ENCODE data around the gene SLC51A. TPM values are rescaled to one million over a fixed set of nuclear protein-coding genes. Genes with fewer than 3 reads are reported as not detected.
A peak's percentile ranks its signal among the peaks of the same experiment; 100 is the strongest.
"Not testable (repeated sequence)": the region's sequence is repeated elsewhere in the genome, so short reads cannot be mapped to it uniquely, and the experiment has no call there.

The SLC51A gene
- total RNA-seq, 1 donor from 2014 or later: not detected

- no peak for DNase-seq
Measured at GRCh38 chr3:196193736-196194541, 22.4 kb upstream of the SLC51A start.

GRCh38 chr3:196194542-196194915 is 21.8 kb upstream of the SLC51A start:
- DNase-seq: no peak

DNA sequence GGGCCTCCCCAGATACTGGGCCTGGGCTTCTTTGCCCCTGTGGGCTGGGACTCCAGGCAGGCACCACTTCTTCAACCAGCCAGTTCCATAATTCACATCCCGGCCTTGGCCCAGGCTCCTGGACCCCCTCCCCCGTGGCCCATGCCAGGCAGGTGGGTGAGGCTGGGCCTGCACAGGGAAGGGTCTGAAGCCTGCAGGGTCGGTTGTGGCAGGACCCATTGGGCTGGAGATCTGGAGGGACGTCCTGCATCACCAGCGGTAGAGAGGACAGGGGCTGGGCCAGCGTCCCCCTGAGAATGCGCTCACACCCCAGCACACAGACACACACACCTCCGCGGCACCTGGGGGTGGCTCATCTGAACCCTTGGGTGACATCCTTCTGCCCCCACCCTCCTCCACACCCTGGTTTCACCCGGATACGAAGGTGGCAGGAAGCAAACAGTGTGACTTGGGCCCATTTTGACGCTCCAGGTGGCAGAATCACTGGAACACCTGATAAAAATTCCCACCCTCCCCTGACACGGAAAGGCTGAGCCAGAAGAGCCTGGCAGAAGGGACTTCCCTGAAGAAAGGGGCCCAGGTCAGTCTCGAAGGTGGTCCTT is 20.6 kb upstream of the SLC51A start:
- no peak for DNase-seq

- DNase-seq: no peak
Measured at GRCh38 chr3:196197524-196197923, 18.8 kb upstream of the SLC51A start.

DNA sequence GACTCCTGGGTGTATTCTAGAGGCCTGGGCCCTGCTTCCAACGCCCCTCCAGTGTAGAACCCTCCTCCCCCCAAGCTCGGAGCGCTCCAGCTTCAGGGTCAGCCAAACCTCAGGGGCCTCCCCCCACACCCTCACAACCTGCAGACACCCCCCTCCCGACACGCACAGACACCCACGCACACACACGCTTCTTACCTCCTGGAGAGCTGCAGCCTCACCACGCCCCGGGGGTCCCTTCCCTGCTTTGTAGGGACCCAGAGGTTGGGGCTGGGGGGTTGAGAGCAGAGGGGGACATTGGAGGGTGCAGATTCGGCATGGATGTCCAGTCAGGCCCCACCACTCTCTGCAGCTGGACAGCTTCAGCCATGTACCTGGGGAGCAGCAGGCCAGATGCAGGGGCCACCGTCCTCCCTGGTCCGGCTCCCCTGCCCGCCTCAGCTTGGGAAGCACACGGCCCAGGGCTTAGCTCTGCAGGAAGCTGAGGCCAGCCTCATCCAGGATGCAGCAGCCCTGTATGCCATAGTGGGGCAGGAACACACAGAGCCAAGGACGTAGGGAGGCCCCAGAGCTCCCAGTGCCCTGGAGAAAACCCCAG is 18.2 kb upstream of the SLC51A start:
- DNase-seq: no peak

DNA sequence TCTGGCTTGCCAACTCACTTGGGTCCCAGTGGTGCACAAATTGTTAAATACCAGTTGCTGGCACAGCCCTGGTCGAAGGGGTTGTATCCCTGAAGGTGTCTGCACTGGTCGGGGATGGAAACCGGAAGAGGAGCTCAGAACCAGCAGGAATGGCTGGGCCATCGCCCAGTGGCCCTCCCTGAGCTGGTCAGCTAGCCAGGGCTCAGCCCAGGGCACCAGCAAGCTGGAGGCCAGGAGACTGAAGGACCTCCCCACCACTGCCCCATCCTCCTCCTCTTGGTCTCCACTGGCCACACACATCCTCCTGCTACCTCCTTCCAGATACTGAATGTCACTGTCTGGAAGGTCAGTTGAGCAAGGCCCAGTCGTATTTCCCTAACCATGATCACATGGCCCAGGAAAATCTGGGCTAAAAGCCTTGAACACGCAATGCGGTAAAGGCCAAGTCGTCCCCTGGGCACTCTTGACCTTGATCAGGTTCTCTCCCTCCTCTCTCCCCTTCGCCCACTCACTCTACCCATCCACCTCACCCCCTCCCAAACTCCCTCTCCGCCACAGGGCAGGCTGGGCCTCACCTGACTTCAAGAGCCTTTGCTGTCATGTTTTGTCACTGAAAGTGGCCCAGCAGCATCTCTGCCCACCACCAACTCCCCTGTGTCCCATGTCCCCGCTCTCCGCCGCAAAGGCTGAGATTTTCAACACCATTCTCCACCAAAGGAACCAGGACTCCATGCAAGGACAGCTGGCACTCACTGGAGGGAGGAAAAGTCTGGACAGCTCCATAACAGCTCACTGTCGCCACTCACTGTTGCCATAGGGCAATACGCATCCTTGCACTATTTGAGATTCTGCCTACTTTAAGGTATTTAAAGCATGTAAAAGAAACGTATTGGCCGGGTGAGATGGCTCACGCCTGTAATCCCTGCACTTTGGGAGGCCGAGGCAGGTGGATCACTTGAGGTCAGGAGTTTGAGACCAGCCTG is 17.3 kb upstream of the SLC51A start:
- DNase-seq: peak; percentile 38

DNA sequence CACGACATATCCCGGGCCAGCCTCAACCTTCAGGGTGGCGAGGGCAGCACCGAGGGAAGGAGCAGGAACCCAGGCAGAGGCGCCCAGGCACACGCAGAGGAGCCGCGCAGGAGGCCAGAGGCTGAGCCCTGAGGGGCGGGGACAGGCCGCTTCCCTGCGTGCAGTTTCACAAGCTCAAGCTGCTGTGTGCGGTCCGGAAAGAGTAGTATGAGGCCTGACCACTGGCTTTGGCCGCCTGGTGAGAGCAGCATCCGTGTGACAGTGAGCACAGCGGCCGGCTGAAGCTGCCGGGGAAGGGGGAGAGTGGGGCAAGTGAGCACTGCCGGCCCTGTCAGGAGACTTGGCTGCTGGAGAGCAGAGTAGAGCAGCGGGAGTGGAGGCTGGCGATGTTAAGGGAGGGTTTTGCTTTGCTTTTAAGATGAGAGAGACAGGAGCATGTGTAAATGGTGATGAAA is 13.8 kb upstream of the SLC51A start:
- DNase-seq: peak; percentile 37

GRCh38 chr3:196203846-196204245 is 12.5 kb upstream of the SLC51A start:
- no peak for DNase-seq

DNA sequence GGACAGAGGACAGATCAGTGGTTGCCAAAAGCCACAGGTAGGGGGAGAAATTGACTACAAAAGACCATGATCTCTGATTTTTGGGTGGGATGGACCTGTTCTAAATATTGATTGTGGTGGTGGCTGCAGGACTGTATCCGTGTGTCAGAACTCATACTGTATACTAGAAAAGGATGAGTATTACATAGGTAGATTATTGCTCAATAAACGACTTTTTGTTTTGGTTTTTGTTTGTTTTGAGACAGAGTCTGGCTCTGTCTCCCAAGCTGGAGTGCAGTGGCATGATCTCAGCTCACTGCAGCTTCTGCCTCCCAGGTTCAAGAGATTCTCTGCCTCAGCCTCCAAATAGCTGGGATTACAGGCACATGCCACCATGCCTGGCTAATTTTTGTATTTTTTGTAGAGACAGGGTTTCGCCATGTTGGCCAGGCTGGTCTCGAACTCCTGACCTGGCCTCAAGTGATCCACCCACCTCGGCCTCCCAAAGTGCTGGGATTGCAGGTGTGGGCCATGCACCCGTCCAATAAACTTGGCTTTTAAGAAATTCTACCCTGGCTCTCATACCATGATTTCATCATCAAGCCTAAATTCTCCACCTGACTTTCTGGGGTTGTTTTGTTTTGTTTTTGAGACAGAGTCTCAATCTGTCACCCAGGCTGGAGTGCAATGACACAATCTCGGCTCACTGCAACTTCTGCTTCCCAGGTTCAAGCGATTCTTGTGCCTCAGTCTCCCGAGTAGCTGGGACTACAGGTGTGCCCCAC is 10.7 kb upstream of the SLC51A start:
- DNase-seq: not testable (repeated sequence)

GRCh38 chr3:196207159-196207832 is 9.0 kb upstream of the SLC51A start:
- no peak for DNase-seq

DNA sequence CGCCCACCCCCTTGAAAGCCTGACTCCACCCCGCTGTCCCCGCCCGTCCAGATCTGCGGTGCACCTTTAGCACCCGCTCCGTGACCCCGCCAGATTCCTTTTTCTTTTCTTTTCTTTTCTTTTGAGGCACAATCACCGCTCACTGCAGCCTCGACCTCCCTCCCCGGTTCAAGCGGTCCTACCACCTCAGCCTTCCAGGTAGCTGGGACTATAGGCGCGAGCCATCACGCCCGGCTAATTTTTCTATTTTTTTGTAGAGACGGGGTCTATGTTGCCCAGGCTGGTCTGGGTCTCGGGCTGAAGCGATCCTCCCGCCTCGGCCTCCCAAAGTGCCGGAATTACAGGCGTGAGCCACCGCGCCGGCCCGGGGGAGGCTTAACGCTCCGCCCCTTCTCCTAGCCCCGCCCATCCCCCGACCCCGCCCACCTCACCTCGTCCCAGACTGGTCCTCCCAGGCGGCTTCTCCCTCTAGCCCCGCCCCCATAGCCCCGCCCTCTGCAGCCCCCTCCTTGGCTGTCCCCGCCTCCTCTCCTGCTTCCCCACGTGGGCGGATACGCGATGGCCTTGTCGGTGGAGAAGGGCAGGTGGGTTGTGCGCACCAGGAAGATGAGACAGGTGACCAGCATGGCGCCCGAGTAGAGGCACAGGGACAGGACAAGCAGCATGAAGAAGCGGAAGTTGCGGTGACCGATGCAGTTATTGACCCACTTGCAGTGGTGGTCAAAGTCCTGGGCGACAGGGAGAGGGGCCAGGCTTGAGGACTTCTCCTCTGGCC is 8.3 kb upstream of the SLC51A start:
- peak; percentile 53 for DNase-seq

DNA sequence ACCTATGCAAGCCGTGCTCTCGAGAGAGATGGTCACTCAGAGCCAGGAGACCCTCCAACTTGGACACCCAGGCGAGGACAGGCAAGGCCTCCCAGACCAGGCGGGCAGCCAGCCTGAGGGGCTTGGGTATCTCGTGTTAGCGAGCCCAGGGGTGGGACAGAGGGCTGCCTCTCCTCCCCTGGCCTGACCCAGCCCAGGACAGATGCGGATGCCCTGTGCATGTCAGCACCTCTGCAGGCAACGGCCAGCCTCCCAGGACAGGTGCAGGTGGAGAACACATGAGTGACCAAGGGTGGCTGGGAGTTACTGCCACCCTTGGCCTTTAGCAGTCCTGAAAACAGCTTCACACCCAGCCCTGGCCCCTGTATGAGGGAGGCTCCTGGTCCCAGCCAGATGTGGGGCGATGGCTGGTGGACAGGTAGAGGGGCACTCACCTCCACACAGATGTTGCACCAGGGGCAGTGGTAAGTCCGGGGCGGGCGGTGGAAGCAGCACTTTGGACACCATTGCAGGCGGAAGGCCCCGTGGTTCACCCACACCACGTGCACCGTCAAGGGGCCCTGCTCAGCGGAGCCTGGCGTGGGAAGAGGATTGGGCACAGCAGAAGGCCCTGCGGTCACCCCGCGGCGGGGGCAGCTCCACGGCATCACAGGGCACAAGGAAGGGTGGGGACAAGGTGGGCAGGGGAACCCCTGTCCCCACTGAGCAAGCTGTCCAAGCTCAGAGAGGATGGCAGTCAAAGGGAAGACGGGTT is 7.2 kb upstream of the SLC51A start:
- DNase-seq: no peak

GRCh38 chr3:196209944-196210672 is 6.2 kb upstream of the SLC51A start:
- DNase-seq: not testable (repeated sequence)

DNA sequence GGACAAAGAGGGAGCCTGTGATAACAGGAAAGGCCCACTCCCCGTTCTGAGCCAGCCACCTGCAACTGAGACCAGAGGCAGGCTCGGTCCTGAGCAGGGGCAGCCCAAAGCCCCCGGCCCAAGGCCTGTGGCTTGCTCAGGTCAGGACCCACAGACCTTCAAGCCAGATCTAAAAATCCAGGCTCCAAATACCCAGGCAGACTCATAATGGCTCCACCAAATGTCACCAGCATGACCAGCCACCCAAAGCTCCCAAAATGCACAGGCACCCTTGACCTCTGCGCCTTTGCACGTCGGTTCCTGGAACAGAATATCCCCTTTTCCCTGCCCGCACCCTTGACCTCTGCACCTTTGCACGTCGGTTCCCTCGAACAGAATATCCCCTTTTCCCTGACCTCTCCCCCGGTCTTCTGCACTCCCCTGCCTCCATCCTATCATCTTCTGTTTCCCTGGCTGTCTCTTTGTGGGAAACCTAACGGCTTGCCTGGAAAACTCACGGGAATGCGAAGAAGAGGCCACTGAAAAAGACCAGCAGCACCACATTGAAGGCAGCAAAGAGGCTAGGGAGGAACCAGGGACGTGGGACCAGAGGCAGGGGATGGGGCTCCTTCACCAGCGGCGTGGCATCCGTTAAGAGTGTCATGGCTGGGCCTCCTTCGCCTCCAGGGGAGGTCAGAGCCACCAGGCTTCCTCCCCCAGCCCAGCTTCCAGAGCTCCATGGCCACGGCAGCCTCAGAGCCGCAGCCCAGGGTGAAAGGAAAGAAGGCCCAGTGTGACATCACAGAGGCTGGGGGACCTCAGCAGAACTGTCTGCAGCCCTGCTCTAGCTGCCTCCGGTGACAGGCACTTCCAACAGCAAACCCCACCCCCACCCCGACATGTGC is 5.4 kb upstream of the SLC51A start, which contains the start of gene ZDHHC19:
ZDHHC19 (minus strand) TSS at position 728 of the 884 bp plus-strand sequence; CDS start at position 643, 85 bp downstream.
- no peak for DNase-seq

GRCh38 chr3:196214783-196215441 is 1.4 kb upstream of the SLC51A start:
- no peak for DNase-seq

GRCh38 chr3:196215493-196216020 is 777 bp upstream of the SLC51A start:
- no peak for DNase-seq

DNA sequence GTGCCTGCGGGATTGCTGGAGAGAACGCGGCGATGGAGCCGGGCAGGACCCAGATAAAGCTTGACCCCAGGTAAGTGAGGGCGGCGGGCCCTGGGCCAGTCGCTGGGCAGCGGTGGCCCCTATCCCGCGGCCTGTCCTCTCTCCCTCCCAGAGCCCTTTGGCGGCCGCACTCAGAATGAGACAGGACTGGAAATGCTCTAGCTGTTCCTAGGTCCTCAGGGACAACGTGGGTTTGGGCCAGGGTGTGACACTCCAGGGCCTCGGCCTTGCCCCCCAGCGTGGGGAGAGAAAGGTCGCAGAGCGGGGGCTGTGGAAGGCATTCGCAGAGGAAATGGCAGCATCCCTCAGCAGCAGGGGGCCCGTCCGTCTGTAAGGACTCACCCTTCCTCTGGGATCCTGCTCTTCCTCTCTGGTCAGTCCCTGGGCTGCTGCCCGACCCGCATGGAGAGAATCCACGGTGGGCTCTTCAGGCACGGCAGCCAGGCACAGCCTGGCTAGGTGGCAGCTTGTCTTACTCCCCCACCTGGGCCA is 412 bp downstream of the SLC51A start:
- no peak for DNase-seq
